Colonic mucosa (tissue), 4 donors: ENCODE data around the gene IL9R. TPM values are rescaled to one million over a fixed set of nuclear protein-coding genes. Genes with fewer than 3 reads are reported as not detected.
"Not testable (repeated sequence)": the region's sequence is repeated elsewhere in the genome, so short reads cannot be mapped to it uniquely, and the experiment has no call there.

Source experiments
- DNase-seq: peaks from one replicate; pipeline ENCODE4 v3.0.0-alpha.2; 2020
- H3K27ac ChIP-seq: fragments of 200-600 bp; one replicate; pipeline ENCODE4 v1.8.0; 2021
- H3K27me3 ChIP-seq: fragments of 200-600 bp; one replicate; pipeline ENCODE4 v1.8.0; 2021
- H3K36me3 ChIP-seq: fragments of 200-600 bp; one replicate; pipeline ENCODE4 v1.8.0; 2021
- H3K4me1 ChIP-seq: fragments of 200-600 bp; one replicate; pipeline ENCODE4 v1.8.0; 2021; ENCODE audit warnings: mild to moderate bottlenecking
- H3K4me3 ChIP-seq: fragments of 200-600 bp; one replicate; pipeline ENCODE4 v1.8.0; 2021
- H3K9ac ChIP-seq, 2 donors: one replicate each; pipeline ENCODE4 v1.7.0; 2013; ENCODE audit warnings: control low read depth in 2 of 2, low read depth in 2 of 2, low read length in 2 of 2
- H3K9me3 ChIP-seq: fragments of 200-600 bp; one replicate; pipeline ENCODE4 v1.8.0; 2021
- intact Hi-C: fragments of 100-400 bp; cut with DNase I; formaldehyde crosslinking; loops from one replicate; pipeline ENCODE4 v1.14.1; 2022
- total RNA-seq, 2 donors: library from RNA; stranded (reverse); fragmentation: NEBNext Ultra II Directional in 1 of 2; extraction: Animal tissue kit (Norgen Biotek cat#: 25700) in 1 of 2; gene quantifications; one replicate each; pipeline ENCODE4 v1.2.1, GENCODE V29; 2021
- TF ChIP-seq, protein P1 (sequence below): fragments of 200-600 bp; IDR thresholded peaks from one replicate; pipeline ENCODE4 v1.8.0; 2022; ENCODE audit warnings: antibody characterized with exemption, mild to moderate bottlenecking
- donor health status: healthy.
- donor health status: DM: no; HTN: no; CAD: no.
- donor health status: DM: no; HTN: no; CAD: no.

IL9R gene
- total RNA-seq, 2 donors from 2014 or later, result 0.42 to 0.50 TPM

DNA sequence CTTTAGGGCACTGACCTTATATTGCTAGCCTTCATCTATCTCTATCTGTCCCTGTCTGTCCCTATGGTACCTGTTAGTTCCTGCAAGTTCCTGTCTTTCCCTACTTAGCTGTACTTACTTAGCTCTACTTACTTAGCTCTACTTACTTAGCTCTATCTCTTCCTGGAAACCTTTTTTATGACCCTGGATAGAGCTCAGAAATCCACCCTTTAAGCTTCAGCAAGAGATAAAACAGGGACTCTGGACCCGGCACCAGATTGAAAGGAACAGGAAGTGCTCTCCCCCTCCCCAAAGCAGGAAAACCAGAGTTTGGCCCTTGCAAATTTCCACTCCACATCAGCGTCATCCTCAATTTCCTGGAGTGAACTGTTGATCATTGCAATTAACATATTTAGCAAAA lies 12.3 kb upstream of the IL9R start:
- H3K27ac ChIP-seq, result no peak overlapping the region
- H3K4me3 ChIP-seq, result no peak overlapping the region
- intact Hi-C loops, result no loop called here
- H3K4me1 ChIP-seq, result no peaks in the 10 kb centered on the region
- TF ChIP-seq, protein P1, sequence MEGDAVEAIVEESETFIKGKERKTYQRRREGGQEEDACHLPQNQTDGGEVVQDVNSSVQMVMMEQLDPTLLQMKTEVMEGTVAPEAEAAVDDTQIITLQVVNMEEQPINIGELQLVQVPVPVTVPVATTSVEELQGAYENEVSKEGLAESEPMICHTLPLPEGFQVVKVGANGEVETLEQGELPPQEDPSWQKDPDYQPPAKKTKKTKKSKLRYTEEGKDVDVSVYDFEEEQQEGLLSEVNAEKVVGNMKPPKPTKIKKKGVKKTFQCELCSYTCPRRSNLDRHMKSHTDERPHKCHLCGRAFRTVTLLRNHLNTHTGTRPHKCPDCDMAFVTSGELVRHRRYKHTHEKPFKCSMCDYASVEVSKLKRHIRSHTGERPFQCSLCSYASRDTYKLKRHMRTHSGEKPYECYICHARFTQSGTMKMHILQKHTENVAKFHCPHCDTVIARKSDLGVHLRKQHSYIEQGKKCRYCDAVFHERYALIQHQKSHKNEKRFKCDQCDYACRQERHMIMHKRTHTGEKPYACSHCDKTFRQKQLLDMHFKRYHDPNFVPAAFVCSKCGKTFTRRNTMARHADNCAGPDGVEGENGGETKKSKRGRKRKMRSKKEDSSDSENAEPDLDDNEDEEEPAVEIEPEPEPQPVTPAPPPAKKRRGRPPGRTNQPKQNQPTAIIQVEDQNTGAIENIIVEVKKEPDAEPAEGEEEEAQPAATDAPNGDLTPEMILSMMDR, result no peak
- H3K9me3 ChIP-seq, result no peaks in the 10 kb centered on the region
- H3K9ac ChIP-seq, result no peak overlapping the region
- H3K27me3 ChIP-seq, result no peaks in the 10 kb centered on the region
- H3K36me3 ChIP-seq, result no peaks in the 10 kb centered on the region
- DNase-seq, result peak; percentile 29

DNA sequence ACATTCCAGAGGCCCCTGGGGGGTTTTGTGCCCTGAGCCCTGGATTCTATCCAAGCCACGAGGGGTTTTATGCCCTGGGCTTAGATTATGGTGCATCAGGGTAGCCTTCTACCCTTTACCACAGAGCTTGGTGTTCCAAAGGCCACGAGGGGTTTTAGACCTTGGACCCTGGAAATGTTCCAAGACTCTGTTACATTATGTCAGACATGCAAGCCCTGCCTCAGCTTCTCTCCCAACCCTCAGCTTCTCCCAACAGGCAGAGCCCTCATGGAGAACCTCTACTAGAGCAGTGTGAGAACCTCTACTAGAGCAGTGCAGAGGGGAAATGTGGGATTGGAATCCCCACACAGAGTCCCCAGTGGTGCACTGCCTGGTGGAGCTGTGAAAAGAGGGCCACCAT lies 10.5 kb upstream of the IL9R start:
- H3K4me3 ChIP-seq, H3K27ac ChIP-seq, H3K27me3 ChIP-seq, H3K4me1 ChIP-seq, H3K9ac ChIP-seq, H3K9me3 ChIP-seq, intact Hi-C loops, DNase-seq, H3K36me3 ChIP-seq: not testable (repeated sequence)

DNA sequence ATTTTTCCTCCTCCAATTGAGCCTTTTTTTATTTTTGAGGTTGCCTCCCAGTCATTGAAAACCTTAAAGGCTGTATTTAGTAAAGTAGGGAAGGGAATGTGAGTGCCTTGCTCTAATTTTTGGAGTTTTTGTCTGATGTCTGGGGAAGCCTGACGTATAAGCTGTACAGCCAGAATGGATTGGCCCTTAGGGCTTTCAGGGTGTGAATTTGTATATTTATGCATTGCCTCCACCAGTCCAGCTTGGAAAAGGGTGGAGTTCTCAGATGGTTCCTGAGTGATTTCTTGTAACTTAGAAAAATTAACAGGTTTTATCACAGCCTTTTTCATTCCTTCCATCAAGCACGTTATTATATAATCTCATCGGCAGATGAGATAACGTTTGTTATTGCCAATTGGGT lies 8.6 kb upstream of the IL9R start:
- Histone ChIP-seq H3K4me3 (no peak overlapping the region), H3K9me3 (no peaks in the 10 kb centered on the region), H3K27ac (no peak overlapping the region), H3K4me1 (no peaks in the 10 kb centered on the region), H3K9ac (no peak overlapping the region), H3K27me3 (no peaks in the 10 kb centered on the region), H3K36me3 (no peaks in the 10 kb centered on the region)
- no peak for DNase-seq
- TF ChIP-seq, protein P1, result no peak
- intact Hi-C loops, result no loop called here

DNA sequence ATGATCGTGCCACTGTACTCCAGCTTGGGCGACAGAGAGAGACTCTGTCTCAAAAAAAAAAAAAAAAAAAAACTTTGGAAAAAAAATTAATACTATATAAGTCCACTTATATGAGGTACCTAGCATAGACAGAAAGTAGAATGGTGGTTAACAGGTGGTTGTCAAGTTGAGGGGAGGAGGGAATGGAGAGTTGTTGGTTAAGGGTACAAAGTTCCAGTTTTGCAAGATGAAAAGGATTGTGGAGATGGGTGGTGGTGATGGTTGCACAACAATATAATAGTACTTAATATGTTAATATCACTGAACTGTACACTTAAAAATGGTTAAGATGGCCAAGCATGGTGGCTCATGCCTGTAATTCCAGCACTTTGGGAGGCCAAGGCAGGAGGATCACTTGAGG lies 4.1 kb upstream of the IL9R start:
- Histone ChIP-seq H3K9ac (no peak overlapping the region), H3K36me3 (no peaks in the 10 kb centered on the region), H3K27me3 (no peaks in the 10 kb centered on the region), H3K9me3 (no peaks in the 10 kb centered on the region), H3K4me3 (no peak overlapping the region), H3K4me1 (no peaks in the 10 kb centered on the region), H3K27ac (no peak overlapping the region)
- TF ChIP-seq, protein P1, result no peak
- DNase-seq, result no peak
- intact Hi-C loops, result no loop called here

DNA sequence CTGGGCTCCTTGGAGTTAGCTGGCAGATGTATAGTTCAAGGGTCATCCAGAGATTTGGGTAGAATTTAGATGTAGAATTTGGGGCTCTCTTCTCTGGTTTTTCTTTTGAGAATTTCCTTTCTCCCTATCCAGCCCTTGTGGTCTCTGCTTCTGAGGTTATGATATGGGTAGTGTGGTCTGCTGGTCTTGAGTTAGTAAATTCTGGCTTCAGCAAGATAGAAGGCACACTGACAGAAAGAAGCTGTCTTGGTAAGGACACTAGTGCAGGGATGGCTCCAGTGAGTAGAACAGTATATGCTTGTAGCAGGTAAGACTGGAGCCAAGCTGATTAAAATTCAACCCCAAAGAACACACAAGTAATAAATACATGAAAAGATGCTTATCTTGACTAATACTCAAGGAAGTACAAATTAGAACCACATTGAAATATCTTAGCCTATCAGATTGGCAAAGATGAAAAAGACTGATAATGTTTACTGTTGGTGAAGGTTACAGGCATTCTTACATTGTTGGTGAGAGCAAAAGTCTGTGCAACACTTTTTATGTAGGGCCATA lies 2.1 kb upstream of the IL9R start:
- H3K9ac ChIP-seq, result no peak overlapping the region
- intact Hi-C loops, result no loop called here

DNA sequence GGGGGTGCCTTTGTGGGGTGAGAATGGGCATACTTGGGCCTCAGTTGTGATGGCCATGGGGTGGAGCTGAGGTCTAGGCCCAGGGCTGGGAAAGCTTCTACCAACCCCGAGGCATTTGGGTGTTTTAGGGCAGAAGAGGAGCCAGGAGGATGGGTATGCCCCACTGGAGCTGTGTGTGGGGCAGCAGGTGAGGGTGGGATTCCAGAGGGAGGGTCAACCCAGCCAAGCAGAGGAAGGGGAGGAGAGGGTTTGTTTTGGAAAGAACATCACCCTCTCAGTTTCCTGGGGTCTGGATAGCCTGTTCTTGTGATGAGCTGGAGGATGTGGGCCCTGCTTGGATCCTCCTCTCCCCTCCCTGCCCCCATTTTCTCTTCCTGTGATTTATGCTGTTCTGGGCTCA lies 620 bp downstream of the IL9R start:
- H3K27me3 ChIP-seq, result no peaks in the 10 kb centered on the region
- H3K27ac ChIP-seq, result no peak overlapping the region
- no peak for DNase-seq
- no peak overlapping the region for H3K9ac ChIP-seq
- no peak overlapping the region for H3K4me3 ChIP-seq
- H3K4me1 ChIP-seq, result no peaks in the 10 kb centered on the region
- no peaks in the 10 kb centered on the region for H3K36me3 ChIP-seq
- TF ChIP-seq, protein P1, result no peak
- intact Hi-C loops, result no loop called here
- no peaks in the 10 kb centered on the region for H3K9me3 ChIP-seq

More for the DNA sequence above, 2.1 kb upstream of the IL9R start:
- DNase-seq, result no peak
- TF ChIP-seq, protein P1, result no peak
- no peaks in the 10 kb centered on the region for H3K36me3 ChIP-seq
- no peaks in the 10 kb centered on the region for H3K27me3 ChIP-seq
- H3K4me3 ChIP-seq, result no peak overlapping the region
- H3K27ac ChIP-seq, result no peak overlapping the region
- H3K9me3 ChIP-seq, result no peaks in the 10 kb centered on the region
- no peaks in the 10 kb centered on the region for H3K4me1 ChIP-seq
